K562 (cell line): ENCODE data around the gene MBNL1. TPM values are rescaled to one million over a fixed set of nuclear protein-coding genes. Genes with fewer than 3 reads are reported as not detected.

Experiments used
- ATAC-seq: fragments of 200-7000 bp; cut with Tn5 transposase; 3 replicates; pipeline ENCODE4 v1.9.1; 2020; ENCODE audit warnings: moderate library complexity
- BruUV-seq: library from RNA; stranded (reverse); fragments of 400-500 nt; replicated peaks from 2 replicates; lab custom pipeline; 2021; lab: Mats Ljungman, UMichigan
- CTCF ChIA-PET: fragments of 300-600 bp; formaldehyde crosslinking; extraction: SDS; loops from one replicate; lab custom pipeline; 2021; ENCODE audit warnings: low intra/inter-chr PET ratio; lab: Yijun Ruan, JAX
- POLR2A ChIA-PET: fragments of 300-600, 350-650 bp; sonication (Branson Sonifier 250); formaldehyde crosslinking; extraction: SDS; loops from one replicate; lab custom pipeline; 2021; ENCODE audit warnings: antibody characterized with exemption, inconsistent platforms; lab: Yijun Ruan, JAX
- DNase-seq, 4 experiments: peaks; one replicate each; pipeline versions ENCODE4 v3.0.0 to v3.0.0-alpha.2; 2011 to 2018; ENCODE audit warnings: low spot score in 3 of 4, mixed read lengths in 3 of 4; ENCODE audit errors: extremely low read depth in 1 of 4
- FAIRE-seq: peaks from 2 replicates; lab custom pipeline; 2011; peaks lifted over from hg19 to GRCh38; lab: Jason Lieb, UNC
- H2AFZ ChIP-seq: 2 replicates; pipeline ENCODE4 v1.6.0; 2011; ENCODE audit warnings: low read depth, low read length, control low read depth, inconsistent platforms
- H3K27ac ChIP-seq: fragments of 200-600 bp; 3 replicates; pipeline ENCODE4 v1.8.0; 2011; ENCODE audit warnings: low read depth, mild to moderate bottlenecking, control low read depth, inconsistent platforms, low read length, moderate library complexity, mixed read lengths; ENCODE audit errors: extremely low read depth
- H3K27me3 ChIP-seq, 2 experiments: fragments of 300-600 bp in 1 of 2; 2 replicates in 1 of 2; 3 replicates in 1 of 2; pipeline versions ENCODE4 v1.6.0 to v1.8.0; 2011; ENCODE audit warnings: inconsistent platforms in 2 of 2, low read length in 2 of 2, mild to moderate bottlenecking in 1 of 2, mixed read lengths in 1 of 2, moderate library complexity in 1 of 2; ENCODE audit not compliant: control insufficient read depth in 2 of 2, insufficient read depth in 2 of 2
- H3K36me3 ChIP-seq: fragments of 300-600 bp; 3 replicates; pipeline ENCODE4 v1.8.0; 2011; ENCODE audit warnings: mild to moderate bottlenecking, low read length, inconsistent platforms; ENCODE audit not compliant: control insufficient read depth, insufficient read depth
- H3K4me1 ChIP-seq, 2 experiments: fragments of 200-600 bp in 1 of 2; replicated peaks in 1 of 2; 2 replicates in 1 of 2; 3 replicates in 1 of 2; pipeline versions ENCODE4 v1.5.1 to v1.8.0; 2011; ENCODE audit warnings: inconsistent platforms in 2 of 2, low read length in 2 of 2, mild to moderate bottlenecking in 1 of 2, mixed read lengths in 1 of 2, moderate library complexity in 1 of 2; ENCODE audit not compliant: control insufficient read depth in 2 of 2, insufficient read depth in 2 of 2
- H3K4me2 ChIP-seq: 2 replicates; pipeline ENCODE4 v1.6.1; 2011; ENCODE audit warnings: low read length, control low read depth, inconsistent platforms, mixed read lengths; ENCODE audit not compliant: insufficient read depth
- H3K4me3 ChIP-seq: fragments of 200-600 bp; sonication (generic), shearing (Covaris generic); 2 replicates; pipeline ENCODE4 v1.5.1; 2016; ENCODE audit warnings: control low read depth, inconsistent platforms
- H3K79me2 ChIP-seq: fragments of 200-600 bp; 3 replicates; pipeline ENCODE4 v1.8.0; 2011; ENCODE audit warnings: low read length, inconsistent platforms; ENCODE audit not compliant: control insufficient read depth, insufficient read depth
- H3K9ac ChIP-seq, 2 experiments: 2 replicates each; pipeline versions ENCODE4 v1.6.0 to v1.6.1; 2011; ENCODE audit warnings: low read depth in 2 of 2, low read length in 2 of 2, control low read depth in 1 of 2, inconsistent platforms in 1 of 2, mild to moderate bottlenecking in 1 of 2, mixed read lengths in 1 of 2; ENCODE audit not compliant: insufficient read depth in 1 of 2
- H3K9me1 ChIP-seq: one replicate; pipeline ENCODE4 v1.6.0; 2011; ENCODE audit warnings: inconsistent platforms, mild to moderate bottlenecking, low read length, moderate library complexity; ENCODE audit not compliant: control insufficient read depth, insufficient read depth
- H3K9me3 ChIP-seq: replicated peaks from 2 replicates; pipeline ENCODE4 v1.5.1; 2011; ENCODE audit warnings: low read depth, low read length, inconsistent platforms; ENCODE audit not compliant: control insufficient read depth, insufficient read depth
- H4K20me1 ChIP-seq: replicated peaks from 2 replicates; pipeline ENCODE4 v1.6.1; 2011; ENCODE audit warnings: low read length, inconsistent platforms, mixed read lengths; ENCODE audit not compliant: control insufficient read depth, insufficient read depth
- EP300 ChIP-seq: IDR thresholded peaks from 2 replicates; pipeline ENCODE4 v1.6.1; 2012; ENCODE audit warnings: low read length, improper control_type of control experiment
- ETS2 ChIP-seq: IDR thresholded peaks from 2 replicates; pipeline ENCODE4 v1.6.1; 2016; ENCODE audit warnings: borderline replicate concordance, missing genetic modification characterization, mild to moderate bottlenecking, moderate library complexity, missing compliant biosample characterization; ENCODE audit not compliant: poor library complexity, severe bottlenecking
- FOXJ2 ChIP-seq: fragments of 200-800 bp; sonication (Bioruptor generic); IDR thresholded peaks from 2 replicates; pipeline ENCODE4 v1.6.1; 2016; ENCODE audit warnings: missing genetic modification characterization, missing compliant biosample characterization
- GATAD2B ChIP-seq: fragments of 450-650 bp; IDR thresholded peaks from 2 replicates; pipeline ENCODE4 v1.6.1; 2017; ENCODE audit warnings: mild to moderate bottlenecking, borderline replicate concordance
- IFI16 ChIP-seq: fragments of 250-450 bp; sonication (Bioruptor Pico); IDR thresholded peaks from 2 replicates; pipeline ENCODE4 v2.1.2; 2022; ENCODE audit warnings: mild to moderate bottlenecking, inconsistent platforms
- MAFF ChIP-seq: IDR thresholded peaks from 2 replicates; pipeline ENCODE4 v1.6.1; 2012; ENCODE audit warnings: low read length, improper control_type of control experiment
- MAZ ChIP-seq, 2 experiments: fragments of 450-650 bp in 1 of 2; sonication (generic) in 1 of 2; formaldehyde crosslinking; IDR thresholded peaks in 1 of 2; conservative IDR thresholded peaks in 1 of 2; 2 replicates each; pipeline versions ENCODE4 v1.4.0 to v1.5.0; 2020; ENCODE audit warnings: mild to moderate bottlenecking in 1 of 2, missing genetic modification reagents in 1 of 2
- SAFB ChIP-seq: fragments of 200-400 bp; formaldehyde crosslinking; IDR thresholded peaks from 2 replicates; pipeline ENCODE4 v1.6.1; 2017; ENCODE audit warnings: low read depth, low read length, borderline replicate concordance
- TCFL5 ChIP-seq: fragments of 250-450 bp; sonication (Bioruptor Pico); conservative IDR thresholded peaks from 2 replicates; pipeline ENCODE4 v1.6.1; 2021; ENCODE audit warnings: mild to moderate bottlenecking, moderate library complexity, matching md5 sums
- YY1 ChIP-seq, 3 experiments: IDR thresholded peaks; 2 replicates each; pipeline ENCODE4 v1.6.1; 2011; ENCODE audit warnings: low read length in 2 of 3, mild to moderate bottlenecking in 2 of 3, moderate library complexity in 2 of 3, borderline replicate concordance in 1 of 3, control low read depth in 1 of 3, low read depth in 1 of 3; ENCODE audit not compliant: insufficient read depth in 3 of 3, insufficient replicate concordance in 2 of 3, control insufficient read depth in 1 of 3, insufficient read length in 1 of 3; ENCODE audit errors: extremely low read depth in 1 of 3
- WGBS: fragments of 100-300 bp; shearing (Covaris generic); methylation state at CpG from one replicate; pipeline ENCODE4 v1.1.6; 2016; ENCODE audit warnings: low coverage, mixed read lengths; ENCODE audit not compliant: insufficient coverage; ENCODE audit errors: missing lambda C conversion rate; 5-methylcytosine and 5-hydroxymethylcytosine counted together
- in situ Hi-C: fragments of 300-500 bp; cut with MboI; formaldehyde crosslinking; loops from 4 replicates; pipeline ENCODE4 v1.15.0; 2018; ENCODE audit warnings: inconsistent platforms, mixed read lengths
- intact Hi-C: fragments of 100-400 bp; cut with micrococcal nuclease; formaldehyde crosslinking; loops from 2 replicates; pipeline ENCODE4 v1.14.2; 2022
- polyA plus RNA-seq, 8 experiments: library from polyadenylated mRNA; depleted of rRNA in 4 of 8; stranded (reverse) in 5 of 8; unstranded in 3 of 8; fragments of >200 nt; fragmentation: Nextera tagmentation in 2 of 8; fragmentation: Illumina TruSeq in 1 of 8; extraction: Ambion mirVana in 2 of 8; extraction: Trizol in 1 of 8; gene quantifications; 2 replicates each; pipeline versions ENCODE4 v1.2.1 to v1.2.3, GENCODE V29; 2011 to 2014; ENCODE audit warnings: inconsistent platforms in 1 of 8, missing spikeins in 1 of 8
- total RNA-seq, 7 experiments: library from RNA; depleted of rRNA in 6 of 7; stranded (reverse); fragments of >200 nt in 6 of 7; fragmentation: Illumina TruSeq in 2 of 7; extraction: Trizol in 2 of 7; gene quantifications; 2 replicates each; pipeline versions ENCODE4 v1.2.1 to v1.2.3, GENCODE V29; 2011 to 2021; ENCODE audit warnings: low replicate concordance in 1 of 7
- TF ChIP-seq, protein P1 (sequence below): sonication (generic); formaldehyde crosslinking; IDR thresholded peaks from 2 replicates; pipeline ENCODE4 v1.8.0; 2022; ENCODE audit warnings: missing genetic modification reagents, mild to moderate bottlenecking, borderline replicate concordance
- TF ChIP-seq, protein P2 (sequence below): fragments of 450-650 bp; IDR thresholded peaks from 2 replicates; pipeline ENCODE4 v1.6.1; 2017; ENCODE audit warnings: mild to moderate bottlenecking, moderate library complexity
- TF ChIP-seq, protein P3 (sequence below): sonication (generic); IDR thresholded peaks from 2 replicates; pipeline ENCODE4 v1.6.1; 2016

MBNL1 gene
- total and polyA plus RNA-seq, 9 of the 15 experiments (the other 6 are each of a cell fraction or from before 2014, with no cell fraction given): 70.3 to 243 (median 220) TPM

DNA sequence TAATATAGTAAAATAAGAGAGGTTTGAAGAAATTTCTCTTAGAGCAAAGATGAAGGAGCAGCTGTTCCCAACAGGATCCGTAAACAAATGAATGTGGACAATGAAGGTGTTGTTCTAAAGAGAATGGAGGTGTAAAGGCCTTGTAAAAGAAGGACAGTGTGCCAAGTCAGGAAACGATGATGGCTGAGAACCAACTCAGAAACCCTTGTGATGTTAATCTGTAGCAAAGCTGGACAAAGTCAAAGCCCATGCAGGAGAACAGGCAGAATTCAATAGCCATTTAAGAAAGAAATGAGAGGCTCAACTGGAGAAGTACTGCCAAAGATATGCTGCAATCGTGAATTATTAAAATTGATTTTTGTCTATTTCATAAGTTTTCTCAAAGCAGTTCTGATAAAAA, 192.2 kb downstream of the MBNL1 start:
- no peak overlapping the region for H3K4me3 ChIP-seq
- WGBS: 97% methylated on average over 3 of the region's 3 CpGs
- no peak overlapping the region for H3K4me2 ChIP-seq
- H3K27me3 ChIP-seq: no peaks in the 10 kb centered on the region
- FAIRE-seq: no peak
- H3K4me1 ChIP-seq: no peaks in the 10 kb centered on the region
- H3K9ac ChIP-seq: no peak overlapping the region
- ATAC-seq: no peak
- no peaks in the 10 kb centered on the region for H3K9me1 ChIP-seq
- peaks cover 95% of the 10 kb centered on the region for H3K36me3 ChIP-seq
- CTCF ChIA-PET: no interaction called here
- no peak overlapping the region for H3K27ac ChIP-seq
- H3K79me2 ChIP-seq: 0 out of 3 replicates have a peak, but pooled peaks cover 4% of the 10 kb centered on the region
- no peaks in the 10 kb centered on the region for H4K20me1 ChIP-seq
- in situ Hi-C loops: no loop called here
- H2AFZ ChIP-seq: no peak overlapping the region
- POLR2A ChIA-PET: no interaction called here
- TF ChIP-seq, protein P1, sequence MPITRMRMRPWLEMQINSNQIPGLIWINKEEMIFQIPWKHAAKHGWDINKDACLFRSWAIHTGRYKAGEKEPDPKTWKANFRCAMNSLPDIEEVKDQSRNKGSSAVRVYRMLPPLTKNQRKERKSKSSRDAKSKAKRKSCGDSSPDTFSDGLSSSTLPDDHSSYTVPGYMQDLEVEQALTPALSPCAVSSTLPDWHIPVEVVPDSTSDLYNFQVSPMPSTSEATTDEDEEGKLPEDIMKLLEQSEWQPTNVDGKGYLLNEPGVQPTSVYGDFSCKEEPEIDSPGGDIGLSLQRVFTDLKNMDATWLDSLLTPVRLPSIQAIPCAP (CRISPR knock-in tag): no peak
- TF ChIP-seq, protein P2, sequence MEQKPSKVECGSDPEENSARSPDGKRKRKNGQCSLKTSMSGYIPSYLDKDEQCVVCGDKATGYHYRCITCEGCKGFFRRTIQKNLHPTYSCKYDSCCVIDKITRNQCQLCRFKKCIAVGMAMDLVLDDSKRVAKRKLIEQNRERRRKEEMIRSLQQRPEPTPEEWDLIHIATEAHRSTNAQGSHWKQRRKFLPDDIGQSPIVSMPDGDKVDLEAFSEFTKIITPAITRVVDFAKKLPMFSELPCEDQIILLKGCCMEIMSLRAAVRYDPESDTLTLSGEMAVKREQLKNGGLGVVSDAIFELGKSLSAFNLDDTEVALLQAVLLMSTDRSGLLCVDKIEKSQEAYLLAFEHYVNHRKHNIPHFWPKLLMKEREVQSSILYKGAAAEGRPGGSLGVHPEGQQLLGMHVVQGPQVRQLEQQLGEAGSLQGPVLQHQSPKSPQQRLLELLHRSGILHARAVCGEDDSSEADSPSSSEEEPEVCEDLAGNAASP: no peak
- TF ChIP-seq ETS2: no peak
- TF ChIP-seq FOXJ2 (tag): no peak
- TF ChIP-seq, protein P3, sequence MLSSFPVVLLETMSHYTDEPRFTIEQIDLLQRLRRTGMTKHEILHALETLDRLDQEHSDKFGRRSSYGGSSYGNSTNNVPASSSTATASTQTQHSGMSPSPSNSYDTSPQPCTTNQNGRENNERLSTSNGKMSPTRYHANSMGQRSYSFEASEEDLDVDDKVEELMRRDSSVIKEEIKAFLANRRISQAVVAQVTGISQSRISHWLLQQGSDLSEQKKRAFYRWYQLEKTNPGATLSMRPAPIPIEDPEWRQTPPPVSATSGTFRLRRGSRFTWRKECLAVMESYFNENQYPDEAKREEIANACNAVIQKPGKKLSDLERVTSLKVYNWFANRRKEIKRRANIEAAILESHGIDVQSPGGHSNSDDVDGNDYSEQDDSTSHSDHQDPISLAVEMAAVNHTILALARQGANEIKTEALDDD: no peak
- no peak for TF ChIP-seq YY1 (IDR thresholded peaks at IDR 0.05; ENCODE audit: borderline replicate concordance in 1 of 3, control insufficient read depth in 1 of 3, extremely low read depth in 1 of 3, insufficient read depth in 3 of 3, insufficient read length in 1 of 3, insufficient replicate concordance in 2 of 3, low read depth in 1 of 3, low read length in 2 of 3)
- TF ChIP-seq MAFF: no peak
- TF ChIP-seq IFI16: no peak
- TF ChIP-seq MAZ (CRISPR knock-in tag; conservative IDR thresholded peaks at IDR 0.05 in 1 of 2, IDR thresholded peaks at IDR 0.05 in 1 of 2): no peak
- no peak for TF ChIP-seq GATAD2B
- TF ChIP-seq SAFB: no peak
- no peak for TF ChIP-seq EP300
- no peak for TF ChIP-seq TCFL5 (CRISPR knock-in tag)
- TF ChIP-seq, all 486 proteins: peak for 0
- no peak for DNase-seq
- no TSS peak for BruUV-seq
- intact Hi-C loops: no loop called here
- no peaks in the 10 kb centered on the region for H3K9me3 ChIP-seq
